Measurements from ENCODE around the gene ZC3HAV1. TPM values are rescaled to one million over a fixed set of nuclear protein-coding genes. Genes with fewer than 3 reads are reported as not detected.

Gene ZC3HAV1
- total and polyA plus RNA-seq, 9 of the 15 experiments (the other 6 are each of a cell fraction or from before 2014, with no cell fraction given) = 11.9 to 40.5 (median 23.9) TPM

DNA sequence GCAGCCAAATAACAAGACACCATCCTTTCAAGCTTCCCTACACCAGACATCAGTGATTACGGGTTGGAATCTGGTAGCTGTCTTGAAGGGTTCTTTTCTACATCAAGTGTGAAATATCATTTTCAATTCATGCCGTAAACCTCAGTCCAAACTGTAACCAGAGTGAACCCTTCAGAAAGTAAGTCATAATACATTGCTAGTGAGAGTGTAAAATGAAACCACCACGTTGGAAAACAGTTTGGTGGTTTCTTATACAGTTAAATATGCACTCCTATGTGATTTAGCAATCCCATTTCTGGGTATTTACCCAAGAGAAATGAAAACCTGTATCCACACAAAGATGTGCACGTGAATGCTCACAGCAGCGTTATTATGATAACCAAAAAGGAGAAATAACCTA lies 48.1 kb downstream of the ZC3HAV1 start:
- no peak for FAIRE-seq
- no peak overlapping the region for H3K27ac ChIP-seq (ENCODE audit: extremely low read depth, low read depth, low read length)
- H3K4me1 ChIP-seq (replicated peaks in 1 of 2; ENCODE audit: control insufficient read depth in 2 of 2, insufficient read depth in 2 of 2, low read length in 2 of 2) = no peaks in the 10 kb centered on the region
- 77% methylated on average over 5 of the region's 5 CpGs for WGBS (ENCODE audit: insufficient coverage, low coverage, missing lambda C conversion rate)
- no peak overlapping the region for H3K9ac ChIP-seq (ENCODE audit: insufficient read depth in 1 of 2, low read depth in 2 of 2, low read length in 2 of 2)
- H4K20me1 ChIP-seq (replicated peaks; ENCODE audit: control insufficient read depth, insufficient read depth, low read length) = no peaks in the 10 kb centered on the region
- no peak for DNase-seq (ENCODE audit: extremely low read depth in 1 of 4, low spot score in 3 of 4)
- in situ Hi-C loops (cut with MboI) (no loop called here), intact Hi-C loops (cut with micrococcal nuclease) (no loop called here)
- ATAC-seq = no peak
- no peak for TF ChIP-seq GABPB1 (CRISPR knock-in tag; IDR thresholded peaks at IDR 0.05)
- TF ChIP-seq, protein P1, sequence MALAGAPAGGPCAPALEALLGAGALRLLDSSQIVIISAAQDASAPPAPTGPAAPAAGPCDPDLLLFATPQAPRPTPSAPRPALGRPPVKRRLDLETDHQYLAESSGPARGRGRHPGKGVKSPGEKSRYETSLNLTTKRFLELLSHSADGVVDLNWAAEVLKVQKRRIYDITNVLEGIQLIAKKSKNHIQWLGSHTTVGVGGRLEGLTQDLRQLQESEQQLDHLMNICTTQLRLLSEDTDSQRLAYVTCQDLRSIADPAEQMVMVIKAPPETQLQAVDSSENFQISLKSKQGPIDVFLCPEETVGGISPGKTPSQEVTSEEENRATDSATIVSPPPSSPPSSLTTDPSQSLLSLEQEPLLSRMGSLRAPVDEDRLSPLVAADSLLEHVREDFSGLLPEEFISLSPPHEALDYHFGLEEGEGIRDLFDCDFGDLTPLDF (CRISPR knock-in tag; IDR thresholded peaks at IDR 0.05) = 0 out of 2 replicates have a peak, but pooled peaks have one; percentile 32
- H3K4me3 ChIP-seq = no peak overlapping the region
- ChIA-PET CTCF (ENCODE audit: low intra/inter-chr PET ratio) (no interaction called here), POLR2A (interaction anchor here (0.6 to 1.2 kb wide), 3 partner anchors 10 to 41 kb away, joined by 3 to 4 read pairs (median 3); no protein-coding TSS in a partner anchor)
- no TSS peak for BruUV-seq (replicated peaks)
- no peak overlapping the region for H3K4me2 ChIP-seq (ENCODE audit: insufficient read depth, low read length)
- no peaks in the 10 kb centered on the region for H3K27me3 ChIP-seq (ENCODE audit: control insufficient read depth in 2 of 2, insufficient read depth in 2 of 2, low read length in 2 of 2)
- H3K9me3 ChIP-seq (replicated peaks; ENCODE audit: control insufficient read depth, insufficient read depth, low read depth, low read length) = no peaks in the 10 kb centered on the region
- no peak overlapping the region for H2AFZ ChIP-seq (ENCODE audit: low read depth, low read length)
- no peaks in the 10 kb centered on the region for H3K79me2 ChIP-seq (ENCODE audit: control insufficient read depth, insufficient read depth, low read length)
- H3K36me3 ChIP-seq (ENCODE audit: control insufficient read depth, insufficient read depth, low read length) = peaks cover 89% of the 10 kb centered on the region
- no peaks in the 10 kb centered on the region for H3K9me1 ChIP-seq (ENCODE audit: control insufficient read depth, insufficient read depth, low read length)

DNA sequence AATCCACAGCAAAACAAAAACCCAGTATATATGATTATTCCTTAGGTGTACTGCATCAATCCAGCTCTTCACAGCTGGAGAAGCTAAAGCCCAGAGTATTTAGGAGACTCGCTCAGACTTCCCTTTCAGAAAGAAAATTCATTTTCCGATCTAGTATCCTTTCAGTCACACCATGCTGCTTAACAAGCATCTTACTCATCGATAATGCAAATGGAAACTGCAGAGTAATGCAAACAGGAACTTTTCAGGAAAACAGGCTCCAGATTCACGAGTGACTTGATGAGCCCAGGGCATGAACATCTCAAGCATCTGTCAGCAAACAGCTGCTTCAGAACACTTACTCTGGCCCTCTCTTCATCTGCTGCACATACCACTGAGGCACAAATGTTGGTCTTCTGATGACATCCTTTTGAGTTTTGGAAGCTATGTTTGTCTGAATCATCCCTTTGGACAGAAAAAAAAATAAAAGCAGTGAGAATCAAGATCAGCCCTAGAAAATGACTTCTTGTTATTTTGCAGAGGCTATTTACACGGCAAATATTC lies 48.8 kb downstream of the ZC3HAV1 start:
- in situ Hi-C loops (cut with MboI) = no loop called here
- H3K9me3 ChIP-seq (replicated peaks; ENCODE audit: control insufficient read depth, insufficient read depth, low read depth, low read length) = no peaks in the 10 kb centered on the region
- no peak overlapping the region for H3K9ac ChIP-seq (ENCODE audit: insufficient read depth in 1 of 2, low read depth in 2 of 2, low read length in 2 of 2)
- TF ChIP-seq ZNF316 (IDR thresholded peaks at IDR 0.05) (0 out of 2 replicates have a peak, but pooled peaks have one; percentile 5), ETS2 (tag; IDR thresholded peaks at IDR 0.05; ENCODE audit: borderline replicate concordance, poor library complexity, severe bottlenecking) (no peak)
- TF ChIP-seq, protein P2, sequence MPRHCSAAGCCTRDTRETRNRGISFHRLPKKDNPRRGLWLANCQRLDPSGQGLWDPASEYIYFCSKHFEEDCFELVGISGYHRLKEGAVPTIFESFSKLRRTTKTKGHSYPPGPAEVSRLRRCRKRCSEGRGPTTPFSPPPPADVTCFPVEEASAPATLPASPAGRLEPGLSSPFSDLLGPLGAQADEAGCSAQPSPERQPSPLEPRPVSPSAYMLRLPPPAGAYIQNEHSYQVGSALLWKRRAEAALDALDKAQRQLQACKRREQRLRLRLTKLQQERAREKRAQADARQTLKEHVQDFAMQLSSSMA (CRISPR knock-in tag; IDR thresholded peaks at IDR 0.05) = no peak
- intact Hi-C loops (cut with micrococcal nuclease) = no loop called here
- DNase-seq (ENCODE audit: extremely low read depth in 1 of 4, low spot score in 3 of 4) (no peak), FAIRE-seq (no peak), ATAC-seq (no peak)
- H3K36me3 ChIP-seq (ENCODE audit: control insufficient read depth, insufficient read depth, low read length) = peaks cover 87% of the 10 kb centered on the region
- 87% methylated on average over 5 of the region's 5 CpGs for WGBS (ENCODE audit: insufficient coverage, low coverage, missing lambda C conversion rate)
- BruUV-seq (replicated peaks) = TSS peak; percentile 15
- H3K27ac ChIP-seq (ENCODE audit: extremely low read depth, low read depth, low read length) = no peak overlapping the region
- H3K9me1 ChIP-seq (ENCODE audit: control insufficient read depth, insufficient read depth, low read length) = no peaks in the 10 kb centered on the region
- no peaks in the 10 kb centered on the region for H3K27me3 ChIP-seq (ENCODE audit: control insufficient read depth in 2 of 2, insufficient read depth in 2 of 2, low read length in 2 of 2)
- no peaks in the 10 kb centered on the region for H3K4me1 ChIP-seq (replicated peaks in 1 of 2; ENCODE audit: control insufficient read depth in 2 of 2, insufficient read depth in 2 of 2, low read length in 2 of 2)
- H3K79me2 ChIP-seq (ENCODE audit: control insufficient read depth, insufficient read depth, low read length) = no peaks in the 10 kb centered on the region
- ChIA-PET CTCF (ENCODE audit: low intra/inter-chr PET ratio) (no interaction called here), POLR2A (interaction anchor here (0.6 to 2.2 kb wide), 7 partner anchors 9 to 40 kb away, joined by 3 to 6 read pairs (median 4); no protein-coding TSS in a partner anchor)
- no peaks in the 10 kb centered on the region for H4K20me1 ChIP-seq (replicated peaks; ENCODE audit: control insufficient read depth, insufficient read depth, low read length)
- no peak overlapping the region for H3K4me2 ChIP-seq (ENCODE audit: insufficient read depth, low read length)
- no peak overlapping the region for H2AFZ ChIP-seq (ENCODE audit: low read depth, low read length)
- H3K4me3 ChIP-seq = no peak overlapping the region

Measured in K562 (cell line).